SK-N-SH (cell line): ENCODE data around the gene SGSH. TPM values are rescaled to one million over a fixed set of nuclear protein-coding genes. Genes with fewer than 3 reads are reported as not detected.

Experiments
- CTCF ChIA-PET: fragments of 300-600, 350-600 bp; formaldehyde crosslinking; extraction: SDS; loops from one replicate; lab custom pipeline; 2021; lab: Yijun Ruan, JAX
- POLR2A ChIA-PET: fragments of 350-600 bp; sonication (Branson Sonifier 250); formaldehyde crosslinking; extraction: SDS; loops from one replicate; lab custom pipeline; 2020; ENCODE audit warnings: antibody characterized with exemption, inconsistent platforms; lab: Yijun Ruan, JAX
- DNase-seq: peaks from one replicate; pipeline ENCODE4 v3.0.0; 2012
- H2AFZ ChIP-seq: fragments of 200-600 bp; sonication (generic); 2 replicates; pipeline ENCODE4 v1.8.1; 2016; ENCODE audit warnings: antibody characterized with exemption, mild to moderate bottlenecking, low read depth
- H3F3A ChIP-seq: fragments of 200-600 bp; sonication (generic); replicated peaks from 2 replicates; pipeline ENCODE3; 2016; ENCODE audit warnings: antibody characterized with exemption, mild to moderate bottlenecking; ENCODE audit not compliant: insufficient read depth
- H3K27ac ChIP-seq, 2 experiments: fragments of 200-500 bp in 1 of 2; fragments of 200-600 bp in 1 of 2; sonication (Bioruptor generic) in 1 of 2; sonication (generic), shearing (Covaris generic) in 1 of 2; 2 replicates each; pipeline versions ENCODE4 v1.5.1 to v1.6.1; 2014 to 2016; ENCODE audit warnings: low read depth in 2 of 2, inconsistent platforms in 1 of 2, low read length in 1 of 2, mild to moderate bottlenecking in 1 of 2, mixed read lengths in 1 of 2
- H3K27me3 ChIP-seq: fragments of 200-600 bp; sonication (generic), shearing (Covaris generic); 2 replicates; pipeline ENCODE4 v1.6.1; 2016; ENCODE audit warnings: mixed run types; ENCODE audit not compliant: insufficient read depth
- H3K36me3 ChIP-seq, 2 experiments: fragments of 200-500 bp in 1 of 2; fragments of 200-600 bp in 1 of 2; sonication (Bioruptor generic) in 1 of 2; sonication (generic) in 1 of 2; replicated peaks in 1 of 2; 2 replicates each; pipeline versions ENCODE3 to v1.5.1; 2014 to 2016; ENCODE audit warnings: low read length in 1 of 2, mild to moderate bottlenecking in 1 of 2; ENCODE audit not compliant: insufficient read depth in 2 of 2, control insufficient read depth in 1 of 2
- H3K4me1 ChIP-seq, 2 experiments: fragments of 200-500 bp in 1 of 2; fragments of 200-600 bp in 1 of 2; sonication (Bioruptor generic) in 1 of 2; sonication (generic), shearing (Covaris generic) in 1 of 2; 2 replicates each; pipeline versions ENCODE4 v1.5.1 to v1.6.1; 2014 to 2016; ENCODE audit warnings: low read depth in 1 of 2, low read length in 1 of 2, mixed run types in 1 of 2; ENCODE audit not compliant: insufficient read depth in 2 of 2, control insufficient read depth in 1 of 2
- H3K4me2 ChIP-seq: fragments of 200-600 bp; sonication (generic), shearing (Covaris generic); 2 replicates; pipeline ENCODE4 v1.6.1; 2017; ENCODE audit warnings: mixed run types
- H3K4me3 ChIP-seq, 2 experiments: fragments of 200-500 bp in 1 of 2; fragments of 200-600 bp in 1 of 2; sonication (Bioruptor generic) in 1 of 2; sonication (generic), shearing (Covaris generic) in 1 of 2; 2 replicates each; pipeline versions ENCODE4 v1.5.1 to v1.8.1; 2014 to 2016; ENCODE audit warnings: low read depth in 2 of 2, inconsistent platforms in 1 of 2, low read length in 1 of 2, mild to moderate bottlenecking in 1 of 2, mixed read lengths in 1 of 2, moderate library complexity in 1 of 2
- H3K79me2 ChIP-seq: fragments of 200-600 bp; sonication (generic); 2 replicates; pipeline ENCODE4 v1.8.1; 2017; ENCODE audit warnings: mild to moderate bottlenecking; ENCODE audit not compliant: insufficient read depth
- H3K9ac ChIP-seq: fragments of 200-600 bp; sonication (generic); 2 replicates; pipeline ENCODE4 v1.6.1; 2017; ENCODE audit warnings: mixed run types
- H3K9me2 ChIP-seq: fragments of 200-600 bp; sonication (generic); 2 replicates; pipeline ENCODE4 v1.6.1; 2017; ENCODE audit warnings: mixed run types
- H3K9me3 ChIP-seq: fragments of 200-600 bp; sonication (generic); 2 replicates; pipeline ENCODE4 v1.6.1; 2017; ENCODE audit warnings: mixed run types, mild to moderate bottlenecking, moderate library complexity
- H4K20me1 ChIP-seq: fragments of 200-600 bp; sonication (generic); 2 replicates; pipeline ENCODE4 v1.6.1; 2017; ENCODE audit warnings: mild to moderate bottlenecking, mixed run types; ENCODE audit not compliant: insufficient read depth
- CHD2 ChIP-seq: fragments of 150-350 bp; IDR thresholded peaks from 2 replicates; pipeline ENCODE4 v1.6.1; 2018; ENCODE audit warnings: low read length; ENCODE audit not compliant: partially characterized antibody
- CTCF ChIP-seq: fragments of 200-600 bp; sonication (generic); IDR thresholded peaks from 2 replicates; pipeline ENCODE4 v1.6.1; 2017; ENCODE audit warnings: antibody characterized with exemption, mild to moderate bottlenecking, moderate library complexity
- ELF1 ChIP-seq: IDR thresholded peaks from 2 replicates; pipeline ENCODE4 v1.4.0; 2012
- EZH2phosphoT487 ChIP-seq: fragments of 200-600 bp; sonication (generic); IDR thresholded peaks from 2 replicates; pipeline ENCODE4 v1.6.1; 2017; ENCODE audit warnings: low read depth, mixed run types, mild to moderate bottlenecking, antibody characterized with exemption, moderate library complexity, borderline replicate concordance
- FOSL2 ChIP-seq: IDR thresholded peaks from 2 replicates; pipeline ENCODE4 v1.4.0; 2012; ENCODE audit warnings: low read depth, mild to moderate bottlenecking, moderate library complexity, borderline replicate concordance
- FOXJ3 ChIP-seq: sonication (generic); formaldehyde crosslinking; IDR thresholded peaks from 2 replicates; pipeline ENCODE4 v1.5.1; 2020; ENCODE audit warnings: mild to moderate bottlenecking, missing genetic modification reagents
- FOXM1 ChIP-seq: IDR thresholded peaks from 2 replicates; pipeline ENCODE4 v1.4.0; 2012; ENCODE audit warnings: low read depth, mild to moderate bottlenecking
- GATA2 ChIP-seq: sonication (generic); formaldehyde crosslinking; IDR thresholded peaks from 2 replicates; pipeline ENCODE4 v1.5.0; 2020; ENCODE audit warnings: mild to moderate bottlenecking, missing genetic modification reagents
- JUND ChIP-seq: IDR thresholded peaks from 2 replicates; pipeline ENCODE4 v1.4.0; 2012
- MAX ChIP-seq: IDR thresholded peaks from 2 replicates; pipeline ENCODE4 v1.4.0; 2012; ENCODE audit warnings: low read depth
- MXI1 ChIP-seq: IDR thresholded peaks from 2 replicates; pipeline ENCODE4 v1.6.1; 2012; ENCODE audit warnings: mild to moderate bottlenecking, low read depth, low read length, improper control_type of control experiment
- NFIC ChIP-seq: IDR thresholded peaks from 2 replicates; pipeline ENCODE4 v1.4.0; 2012; ENCODE audit warnings: borderline replicate concordance
- PBX3 ChIP-seq: IDR thresholded peaks from 2 replicates; pipeline ENCODE4; 2012
- POLR2AphosphoS5 ChIP-seq: IDR thresholded peaks from 2 replicates; pipeline ENCODE4 v1.6.1; 2012; ENCODE audit warnings: low read depth, low read length
- RAD21 ChIP-seq: IDR thresholded peaks from 2 replicates; pipeline ENCODE4 v1.6.1; 2012; ENCODE audit warnings: mild to moderate bottlenecking, low read length
- RFX5 ChIP-seq: IDR thresholded peaks from 2 replicates; pipeline ENCODE4 v1.6.1; 2012; ENCODE audit warnings: mild to moderate bottlenecking, improper control_type of control experiment, low read length
- RXRA ChIP-seq: IDR thresholded peaks from 2 replicates; pipeline ENCODE4 v1.4.0; 2012; ENCODE audit warnings: low read depth, mild to moderate bottlenecking, borderline replicate concordance
- SIN3A ChIP-seq: IDR thresholded peaks from 2 replicates; pipeline ENCODE4 v1.6.1; 2012; ENCODE audit warnings: low read depth, mild to moderate bottlenecking, low read length, moderate library complexity, borderline replicate concordance
- SMC3 ChIP-seq: IDR thresholded peaks from 2 replicates; pipeline ENCODE4 v1.6.1; 2012; ENCODE audit warnings: low read depth, low read length, improper control_type of control experiment
- TAF1 ChIP-seq: IDR thresholded peaks from 2 replicates; pipeline ENCODE4 v1.6.1; 2012; ENCODE audit warnings: low read depth, mild to moderate bottlenecking, low read length, moderate library complexity, borderline replicate concordance
- USF2 ChIP-seq: fragments of 150-350 bp; IDR thresholded peaks from 2 replicates; pipeline ENCODE4 v1.6.1; 2017; ENCODE audit warnings: antibody characterized with exemption, low read length, low read depth, borderline replicate concordance
- WGBS: methylation state at CpG from one replicate; pipeline ENCODE4 v1.1.6; 2017; ENCODE audit warnings: low lambda C conversion rate; 5-methylcytosine and 5-hydroxymethylcytosine counted together
- polyA plus RNA-seq, 3 experiments: library from polyadenylated mRNA; depleted of rRNA; stranded (reverse); fragments of >200 nt; gene quantifications; 2 replicates each; pipeline ENCODE4 v1.2.3, GENCODE V29; 2012

SGSH gene
- polyA plus RNA-seq, 1 of the 3 experiments (the other 2 are of a cell fraction), result 161 TPM

- WGBS, result 96% methylated on average over 25 of the region's 26 CpGs
- CTCF ChIA-PET, result interaction anchor here (0.9 to 1.0 kb wide), 2 partner anchors 9 to 235 kb away, joined by 3 to 5 read pairs; no protein-coding TSS in a partner anchor
- POLR2A ChIA-PET, result no interaction called here
Observed at GRCh38 chr17:80243526-80244433, 23.6 kb upstream of the SGSH start.

GRCh38 chr17:80242505-80242904 is 22.4 kb upstream of the SGSH start:
- H3K4me2 ChIP-seq, result no peak overlapping the region
- H3F3A ChIP-seq, result no peaks in the 10 kb centered on the region
- peaks cover 23 to 36% of the 10 kb centered on the region in 2 experiments for H3K36me3 ChIP-seq
- 86% methylated on average over 14 of the region's 14 CpGs for WGBS
- H3K9ac ChIP-seq, result no peak overlapping the region
- no peaks in the 10 kb centered on the region for H3K4me1 ChIP-seq
- no peak overlapping the region for H3K4me3 ChIP-seq
- CTCF ChIA-PET, result interaction anchor here (1.0 kb wide), 1 partner anchor 234 kb away, joined by 3 read pairs; no protein-coding TSS in a partner anchor
- H3K9me3 ChIP-seq, result no peaks in the 10 kb centered on the region
- H3K27me3 ChIP-seq, result no peaks in the 10 kb centered on the region
- H3K27ac ChIP-seq, result no peak overlapping the region
- no peak for DNase-seq
- H2AFZ ChIP-seq, result no peak overlapping the region
- H3K79me2 ChIP-seq, result no peaks in the 10 kb centered on the region
- H4K20me1 ChIP-seq, result no peaks in the 10 kb centered on the region
- H3K9me2 ChIP-seq, result no peaks in the 10 kb centered on the region
- POLR2A ChIA-PET, result no interaction called here
- TF ChIP-seq RAD21 (no peak), FOXJ3 (CRISPR knock-in tag) (no peak), FOSL2 (no peak), CHD2 (no peak), PBX3 (no peak), USF2 (no peak), RXRA (no peak), MXI1 (no peak), TAF1 (no peak), MAX (no peak), GATA2 (CRISPR knock-in tag) (no peak)

More at GRCh38 chr17:80243526-80244433, 23.6 kb upstream of the SGSH start:
- no peaks in the 10 kb centered on the region for H3K9me2 ChIP-seq
- H4K20me1 ChIP-seq, result no peaks in the 10 kb centered on the region
- H3K79me2 ChIP-seq, result no peaks in the 10 kb centered on the region
- TF ChIP-seq FOXJ3 (CRISPR knock-in tag) (no peak), POLR2AphosphoS5 (no peak), ELF1 (no peak), SMC3 (no peak), CTCF (no peak), EZH2phosphoT487 (no peak), JUND (no peak), RFX5 (no peak), NFIC (no peak), USF2 (no peak), FOSL2 (no peak), SIN3A (no peak), FOXM1 (no peak)
- no peaks in the 10 kb centered on the region for H3F3A ChIP-seq
- H3K4me3 ChIP-seq, result no peak overlapping the region
- H3K27me3 ChIP-seq, result no peaks in the 10 kb centered on the region
- H3K9ac ChIP-seq, result no peak overlapping the region
- H3K27ac ChIP-seq, result no peak overlapping the region
- H3K9me3 ChIP-seq, result no peaks in the 10 kb centered on the region
- H3K4me1 ChIP-seq, result no peaks in the 10 kb centered on the region
- H2AFZ ChIP-seq, result no peak overlapping the region
- peaks cover 15 to 24% of the 10 kb centered on the region in 2 experiments for H3K36me3 ChIP-seq
- H3K4me2 ChIP-seq, result no peak overlapping the region
- no peak for DNase-seq
